ENCODE results near the gene GAB2. TPM values are rescaled to one million over a fixed set of nuclear protein-coding genes. Genes with fewer than 3 reads are reported as not detected.

The GAB2 gene
- total RNA-seq, 2 donors from 2014 or later = 2.8 to 5.0 TPM

DNA sequence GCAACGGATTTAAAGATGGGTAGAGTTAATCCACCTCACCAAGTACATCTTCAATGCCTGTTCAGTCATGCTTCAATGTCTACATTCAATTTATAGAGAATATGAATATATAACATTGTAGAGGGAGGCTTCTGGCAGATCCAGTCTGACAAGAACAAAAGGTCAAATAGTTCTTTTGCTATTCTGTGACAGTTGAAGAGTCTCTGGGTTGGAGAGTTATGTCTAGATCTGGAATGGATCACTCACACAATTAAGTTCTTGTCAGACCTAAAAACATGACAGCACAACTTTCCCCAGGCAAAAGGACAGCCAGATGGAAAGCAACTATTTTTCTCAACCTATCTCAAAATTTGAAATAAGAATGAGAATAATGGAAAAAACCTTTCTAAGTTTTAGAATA is 15.3 kb upstream of the GAB2 start:
- no peak for ATAC-seq
- no peaks in the 10 kb centered on the region for H3K36me3 Mint-ChIP-seq
- H3K27ac Mint-ChIP-seq = no peak overlapping the region
- DNase-seq (ENCODE audit: low spot score in 2 of 2) = no peak
- no peaks in the 10 kb centered on the region for H3K9me3 Mint-ChIP-seq

DNA sequence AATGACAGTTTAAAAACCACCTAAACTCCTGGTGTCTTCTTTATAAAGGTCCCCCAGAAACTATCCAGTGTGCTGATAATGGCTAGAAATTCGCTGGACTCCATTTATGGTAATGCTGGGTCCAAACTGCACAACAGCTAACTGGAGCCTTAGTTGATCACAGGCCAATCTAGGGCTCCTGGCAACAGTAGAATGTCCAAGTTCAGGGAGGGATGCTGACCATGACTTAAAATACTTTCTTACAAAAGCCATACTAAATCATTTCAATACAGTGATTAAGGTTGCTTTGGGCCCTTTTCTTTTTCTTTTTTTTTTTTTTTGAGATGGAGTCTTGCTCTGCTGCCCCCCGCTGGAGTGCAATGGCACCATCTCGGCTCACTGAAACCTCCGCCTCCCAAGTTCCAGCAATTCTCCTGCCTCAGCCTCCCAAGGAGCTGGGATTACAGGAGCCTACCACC is 14.5 kb upstream of the GAB2 start:
- no peak for ATAC-seq
- no peak for DNase-seq (ENCODE audit: low spot score in 2 of 2)
- H3K36me3 Mint-ChIP-seq = no peaks in the 10 kb centered on the region
- no peaks in the 10 kb centered on the region for H3K9me3 Mint-ChIP-seq
- no peak overlapping the region for H3K27ac Mint-ChIP-seq

DNA sequence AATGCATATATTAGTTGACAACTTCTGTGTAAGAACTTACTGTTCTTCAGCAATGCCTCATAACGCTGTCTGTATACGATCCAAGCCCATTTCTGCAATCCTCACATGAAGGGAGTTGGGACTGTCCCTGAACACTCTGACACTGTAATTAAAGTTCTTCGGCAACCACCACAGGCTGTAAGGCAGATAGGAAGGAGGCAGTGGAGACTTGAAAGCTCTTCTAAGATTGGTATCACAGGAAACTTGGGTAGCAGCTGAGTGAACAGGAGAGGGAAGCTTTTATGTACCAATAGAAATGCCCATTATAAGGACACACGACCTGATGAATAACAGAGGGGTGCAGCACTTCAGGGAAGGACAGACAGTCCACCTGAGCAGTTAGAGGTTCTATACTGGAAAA is 12.0 kb upstream of the GAB2 start:
- H3K27ac Mint-ChIP-seq = no peak overlapping the region
- peak; percentile 18 to 60 for ATAC-seq
- H3K9me3 Mint-ChIP-seq = no peaks in the 10 kb centered on the region
- no peak for DNase-seq (ENCODE audit: low spot score in 2 of 2)
- H3K36me3 Mint-ChIP-seq = no peaks in the 10 kb centered on the region

DNA sequence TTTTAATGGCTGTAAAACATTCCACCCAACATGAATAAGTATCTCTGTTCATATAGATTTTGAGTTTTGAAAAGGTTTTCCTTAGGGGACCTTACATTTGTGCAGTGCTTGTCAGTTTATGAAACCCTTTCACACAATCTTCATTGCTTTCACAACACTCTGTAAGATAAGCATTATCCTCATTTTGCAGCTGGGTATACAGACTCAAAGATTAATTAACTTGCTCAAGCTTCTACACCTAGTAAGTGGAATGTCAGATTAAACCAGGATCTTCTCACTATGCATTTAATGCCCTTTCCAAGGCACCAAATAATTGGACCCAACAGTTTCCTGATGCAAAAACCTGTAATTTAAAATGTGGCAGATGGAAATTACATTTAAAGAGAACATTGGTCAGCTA is 11.6 kb upstream of the GAB2 start:
- Mint-ChIP-seq H3K9me3 (no peaks in the 10 kb centered on the region), H3K27ac (no peak overlapping the region), H3K36me3 (no peaks in the 10 kb centered on the region)
- DNase-seq (ENCODE audit: low spot score in 2 of 2) (no peak), ATAC-seq (no peak)

DNA sequence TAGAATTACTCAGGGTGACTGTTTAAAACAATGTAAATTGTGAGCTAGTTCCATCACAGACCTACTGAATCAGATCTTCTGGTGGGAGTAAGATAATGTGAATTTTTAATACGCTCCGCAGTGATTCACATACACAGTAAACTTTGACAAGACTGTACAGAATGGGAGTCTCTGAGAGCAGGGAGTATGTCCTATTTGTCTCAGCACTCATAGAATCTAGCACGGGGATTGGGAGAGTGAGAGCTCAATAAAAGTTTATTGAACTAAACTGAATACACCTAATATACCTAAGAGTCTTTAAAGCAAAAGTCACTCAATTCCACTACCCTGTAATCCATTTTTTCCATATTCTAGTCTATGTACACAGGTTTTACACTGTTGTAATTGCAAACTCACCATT is 11.2 kb upstream of the GAB2 start:
- Mint-ChIP-seq H3K27ac (no peak overlapping the region), H3K36me3 (no peaks in the 10 kb centered on the region), H3K9me3 (no peaks in the 10 kb centered on the region)
- DNase-seq (ENCODE audit: low spot score in 2 of 2) = no peak
- ATAC-seq = no peak

DNA sequence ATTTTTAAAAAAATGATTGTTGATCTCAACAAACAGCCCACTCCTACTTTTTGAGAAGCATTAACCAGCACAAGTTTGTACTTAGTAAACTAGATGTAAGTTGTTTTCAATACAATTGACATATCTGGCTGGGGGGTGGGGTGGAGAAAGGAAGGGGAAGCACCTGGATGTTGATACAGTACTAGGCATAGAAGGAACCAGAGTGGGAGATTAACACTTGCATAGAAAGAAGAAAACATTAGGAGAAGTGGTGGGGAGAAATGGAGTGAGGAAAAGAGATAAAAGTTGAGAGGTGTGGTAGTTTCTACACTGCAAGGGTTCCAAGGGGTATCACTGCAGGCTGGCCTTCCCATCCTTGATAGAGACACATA is 10.6 kb upstream of the GAB2 start:
- no peaks in the 10 kb centered on the region for H3K36me3 Mint-ChIP-seq
- H3K27ac Mint-ChIP-seq = no peak overlapping the region
- no peak for ATAC-seq
- no peaks in the 10 kb centered on the region for H3K9me3 Mint-ChIP-seq
- no peak for DNase-seq (ENCODE audit: low spot score in 2 of 2)

DNA sequence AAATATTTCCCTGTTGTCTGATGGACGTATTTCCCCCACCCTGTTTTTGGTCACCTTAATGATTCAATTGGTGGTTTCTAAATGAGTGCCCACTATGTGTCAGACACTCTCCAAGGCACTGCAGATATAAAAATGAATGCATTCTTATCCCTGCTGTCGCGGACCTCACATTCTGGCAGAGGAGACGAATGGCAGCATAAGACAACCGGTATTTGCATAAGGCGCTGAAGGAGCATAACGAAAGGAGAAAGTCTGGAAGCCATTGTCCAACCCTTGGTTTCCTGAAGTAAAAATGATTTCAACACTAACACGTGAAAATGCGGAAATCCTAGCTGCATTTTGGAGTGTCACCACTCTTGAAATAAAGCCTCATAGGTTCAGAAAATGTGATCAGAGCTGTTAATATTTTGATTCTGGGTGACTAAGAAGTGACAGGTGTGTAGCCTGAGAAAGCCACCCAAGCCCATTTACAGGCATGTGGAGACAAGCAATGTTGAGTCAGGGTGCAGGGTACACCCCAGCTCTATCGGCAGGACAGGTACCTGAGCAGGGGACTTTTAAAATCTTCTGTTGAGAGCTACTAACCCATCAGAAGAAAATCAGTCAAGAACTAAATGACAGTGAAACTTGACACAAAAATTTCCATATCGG is 10.1 kb upstream of the GAB2 start:
- no peak for DNase-seq (ENCODE audit: low spot score in 2 of 2)
- Mint-ChIP-seq H3K9me3 (no peaks in the 10 kb centered on the region), H3K27ac (no peak overlapping the region), H3K36me3 (no peaks in the 10 kb centered on the region)
- peak; percentile 77 to 81 for ATAC-seq

DNA sequence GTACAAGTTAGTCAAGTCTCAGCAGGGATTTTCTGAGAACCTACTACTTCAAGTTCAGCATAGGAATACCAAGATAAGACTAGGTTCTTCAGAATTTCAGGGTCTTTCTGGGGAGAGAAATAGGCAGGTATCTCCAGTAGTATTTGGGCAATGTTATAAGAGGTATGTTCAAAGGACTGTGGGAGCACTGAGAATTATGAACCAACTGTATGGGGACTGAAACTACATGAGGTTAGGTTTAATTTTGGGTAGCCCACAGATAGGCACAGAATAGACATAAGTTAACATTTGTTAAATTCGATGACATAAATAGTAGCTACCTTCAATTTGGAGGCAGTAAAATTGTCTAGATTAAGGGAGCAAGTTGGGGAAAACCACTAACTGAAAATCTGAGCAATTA is 9.2 kb upstream of the GAB2 start:
- Mint-ChIP-seq H3K36me3 (no peaks in the 10 kb centered on the region), H3K9me3 (no peaks in the 10 kb centered on the region), H3K27ac (no peak overlapping the region)
- ATAC-seq (no peak), DNase-seq (ENCODE audit: low spot score in 2 of 2) (no peak)

DNA sequence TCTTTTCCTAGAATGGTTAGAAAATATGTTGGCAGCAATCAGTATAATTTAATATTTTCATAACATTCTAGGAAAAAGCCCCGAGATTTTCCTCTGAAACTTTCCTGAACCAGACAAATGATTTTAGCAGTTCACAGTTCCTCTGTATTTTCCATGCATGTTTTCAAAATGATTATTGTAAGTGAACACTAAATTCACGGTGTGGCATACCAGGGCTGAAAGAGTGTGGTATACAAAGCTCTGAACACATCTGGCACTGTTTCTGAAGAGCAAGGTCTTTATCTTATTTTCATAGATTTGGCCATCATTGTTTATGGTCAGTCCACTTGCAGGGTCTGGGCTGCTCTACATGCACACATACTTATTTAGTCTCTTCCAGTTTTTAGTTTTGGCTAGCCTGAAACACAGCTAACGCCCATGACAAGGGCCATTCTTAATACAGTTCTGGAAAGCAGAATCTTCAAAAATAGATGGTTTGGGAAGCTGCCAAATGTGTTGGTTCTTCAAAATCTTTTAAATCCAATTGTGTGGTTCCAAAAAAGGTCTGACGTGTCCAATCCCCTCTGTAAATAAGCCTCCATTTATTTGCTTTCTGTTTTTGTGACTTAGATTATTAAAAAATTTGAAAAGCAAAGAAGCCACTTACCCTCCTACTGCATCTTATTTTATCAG is 7.9 kb upstream of the GAB2 start:
- ATAC-seq = no peak

DNA sequence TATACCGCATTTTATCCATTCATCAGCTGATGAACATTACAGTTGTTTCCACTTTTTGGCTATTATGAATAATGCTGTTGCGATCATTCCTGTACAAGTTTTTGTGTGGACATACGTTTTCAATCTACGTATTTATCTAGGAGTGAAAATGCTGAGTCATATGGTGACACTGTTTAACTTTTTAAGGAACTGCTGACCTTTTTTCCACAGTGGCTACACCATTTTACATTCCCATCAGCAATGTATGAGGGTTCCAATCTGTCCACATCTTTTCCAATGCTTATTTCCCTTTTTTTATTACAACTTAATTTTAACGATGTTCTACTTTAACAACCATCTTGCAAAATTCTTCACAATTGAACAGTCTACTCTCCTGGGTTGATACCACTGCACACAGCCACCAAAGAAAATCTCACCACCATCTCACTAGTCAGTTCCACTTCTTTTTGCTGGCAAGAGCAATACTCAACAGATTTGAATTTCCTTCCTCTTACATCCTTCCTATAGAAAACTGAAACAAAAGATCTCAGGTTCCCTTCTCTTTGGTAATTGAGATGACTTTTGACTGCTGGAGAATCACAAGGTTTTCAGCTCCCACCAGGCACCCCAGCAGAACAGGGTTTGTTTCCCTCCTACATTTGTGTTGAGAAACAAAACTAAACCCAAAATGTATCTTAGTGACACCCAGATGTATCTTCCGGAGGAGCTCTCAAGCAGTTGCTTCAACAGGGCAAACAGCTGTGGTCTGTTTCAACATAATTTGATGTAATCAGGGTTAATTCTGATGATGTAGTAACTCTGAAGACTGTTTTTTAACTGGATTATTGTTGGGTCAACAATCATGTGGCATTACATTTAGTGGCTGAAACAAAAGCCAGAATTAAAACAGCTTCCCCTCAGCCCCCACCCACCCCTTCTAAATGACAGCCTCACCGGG is 7.0 kb upstream of the GAB2 start:
- Mint-ChIP-seq H3K36me3 (no peaks in the 10 kb centered on the region), H3K9me3 (no peaks in the 10 kb centered on the region), H3K27ac (no peak overlapping the region)
- ATAC-seq (no peak), DNase-seq (ENCODE audit: low spot score in 2 of 2) (no peak)

More for the DNA sequence above, 7.9 kb upstream of the GAB2 start:
- Mint-ChIP-seq H3K27ac (no peak overlapping the region), H3K36me3 (no peaks in the 10 kb centered on the region), H3K9me3 (no peaks in the 10 kb centered on the region)
- DNase-seq (ENCODE audit: low spot score in 2 of 2) = no peak

DNA sequence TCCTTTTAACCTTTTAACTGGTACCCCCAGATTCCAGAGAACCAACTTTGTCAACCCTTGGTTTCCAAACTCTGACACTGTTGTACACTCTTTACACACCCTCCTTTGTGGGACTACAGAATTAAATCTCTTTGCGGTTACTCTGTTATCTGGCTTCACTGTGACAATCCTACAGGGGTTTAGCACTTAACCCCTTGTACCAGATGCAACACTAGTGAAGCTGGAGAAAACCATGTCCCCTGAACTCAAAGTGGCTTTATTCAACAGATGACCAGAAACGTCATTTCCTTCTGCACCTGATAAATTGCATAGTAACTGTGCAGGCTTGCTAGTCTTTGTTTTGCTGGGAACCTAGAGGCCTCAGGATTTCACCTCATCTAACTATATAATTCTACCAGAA is 5.6 kb upstream of the GAB2 start:
- Mint-ChIP-seq H3K9me3 (no peaks in the 10 kb centered on the region), H3K27ac (no peak overlapping the region), H3K36me3 (no peaks in the 10 kb centered on the region)
- no peak for DNase-seq (ENCODE audit: low spot score in 2 of 2)
- ATAC-seq = no peak

DNA sequence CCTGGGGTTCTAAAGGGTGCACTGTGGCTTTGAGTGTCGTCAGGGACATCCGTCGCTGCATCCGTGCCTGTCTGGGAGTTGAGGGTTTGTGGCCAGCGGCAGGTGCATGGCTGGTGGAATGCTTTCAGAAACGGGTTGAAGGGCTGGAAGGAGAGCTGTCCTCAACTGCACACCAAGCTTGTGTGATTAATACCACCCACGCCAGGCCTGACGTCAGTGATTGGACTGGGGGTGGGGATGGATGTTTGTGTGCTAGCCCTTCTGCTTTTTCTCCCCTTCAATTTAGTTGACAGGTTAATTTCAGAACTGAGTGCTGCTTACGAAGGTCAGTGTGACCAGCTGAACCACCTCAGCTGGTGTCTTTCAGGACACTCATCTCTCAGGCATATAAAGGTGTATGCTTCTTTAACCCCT is 3.2 kb upstream of the GAB2 start:
- H3K27ac Mint-ChIP-seq = no peak overlapping the region
- H3K36me3 Mint-ChIP-seq = no peaks in the 10 kb centered on the region
- DNase-seq (ENCODE audit: low spot score in 2 of 2) (peak in 1 of 2 donors; percentile 12), ATAC-seq (peak in 1 of 2 donors; percentile 6)
- H3K9me3 Mint-ChIP-seq = no peaks in the 10 kb centered on the region

DNA sequence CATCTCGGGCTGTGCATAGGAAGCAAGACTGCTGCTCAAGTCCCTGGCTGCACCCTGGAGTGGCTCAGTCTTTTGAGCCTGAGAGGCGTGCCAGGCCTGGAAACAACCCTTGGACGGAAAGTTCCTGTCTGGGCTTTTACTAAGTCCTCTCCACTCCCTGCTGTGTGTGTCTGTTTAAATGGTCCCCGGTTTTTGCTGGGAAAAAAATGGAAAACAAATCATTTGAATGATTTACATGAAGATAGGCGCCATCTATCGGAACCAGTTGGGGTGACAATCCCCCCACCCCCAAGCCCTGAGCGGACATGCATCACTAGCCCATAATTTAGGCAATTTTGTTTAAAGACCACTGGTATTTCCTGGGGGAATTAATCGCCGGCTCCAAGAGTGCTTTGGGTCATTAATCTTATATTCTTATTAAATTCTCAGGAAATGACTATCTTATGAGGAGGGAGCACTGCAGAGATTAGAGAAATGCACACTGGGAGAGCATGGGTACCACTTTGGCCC is 2.7 kb upstream of the GAB2 start:
- Mint-ChIP-seq H3K36me3 (no peaks in the 10 kb centered on the region), H3K9me3 (no peaks in the 10 kb centered on the region), H3K27ac (no peak overlapping the region)
- peak in 1 of 2 donors; percentile 58 for DNase-seq (ENCODE audit: low spot score in 2 of 2)
- no peak for ATAC-seq

DNA sequence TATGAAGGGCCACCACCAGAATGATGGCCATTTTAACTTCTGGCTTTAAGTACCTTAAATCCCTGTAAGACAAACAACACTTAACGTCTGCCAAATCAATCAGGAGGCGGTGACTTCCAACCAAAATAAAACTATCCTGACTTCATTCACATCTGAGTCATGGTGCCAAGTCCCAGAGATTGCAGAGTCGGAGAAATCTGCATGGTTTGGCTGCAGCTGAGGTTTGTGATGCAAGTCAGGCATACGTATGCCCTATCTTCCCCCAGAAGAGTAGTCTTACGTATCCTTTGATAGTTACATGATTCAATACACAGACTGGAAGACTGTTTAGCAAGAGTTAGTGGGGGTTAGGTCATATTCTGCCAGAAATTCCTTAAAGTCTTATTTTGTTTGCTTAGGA is 1.7 kb upstream of the GAB2 start:
- Mint-ChIP-seq H3K9me3 (no peaks in the 10 kb centered on the region), H3K27ac (no peak overlapping the region), H3K36me3 (no peaks in the 10 kb centered on the region)
- no peak for ATAC-seq
- no peak for DNase-seq (ENCODE audit: low spot score in 2 of 2)

DNA sequence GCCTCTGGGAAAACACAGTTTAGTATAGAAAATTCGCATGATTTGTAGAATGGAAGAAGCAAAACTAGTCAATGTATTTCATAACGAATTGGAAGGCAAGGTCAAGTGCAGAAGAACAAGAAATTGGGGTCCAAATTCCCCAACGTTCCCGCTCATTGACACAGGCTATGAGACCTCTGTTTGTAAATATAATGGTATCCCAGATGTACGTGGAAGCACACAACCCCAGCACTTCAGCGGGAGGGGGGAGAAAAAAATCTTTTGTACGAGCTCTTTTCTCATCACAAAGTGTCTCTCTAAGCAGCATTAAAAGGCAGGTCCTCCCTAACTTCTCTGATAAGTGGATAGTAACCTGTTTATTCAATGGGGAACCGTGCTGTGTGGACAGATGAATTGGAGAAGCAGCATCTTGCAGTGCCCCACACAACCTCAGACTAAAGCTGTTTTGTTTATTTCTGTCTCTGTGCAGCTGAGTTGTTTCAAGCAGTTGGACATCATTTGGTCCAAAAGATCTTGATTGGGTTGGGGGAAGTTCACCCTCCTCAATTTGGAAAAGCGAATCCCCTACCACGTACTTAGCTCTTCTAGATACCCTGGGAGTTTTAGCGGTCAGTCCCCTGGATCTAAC is 1.1 kb upstream of the GAB2 start:
- DNase-seq (ENCODE audit: low spot score in 2 of 2) = no peak
- Mint-ChIP-seq H3K27ac (no peak overlapping the region), H3K36me3 (no peaks in the 10 kb centered on the region), H3K9me3 (no peaks in the 10 kb centered on the region)
- ATAC-seq = no peak

DNA sequence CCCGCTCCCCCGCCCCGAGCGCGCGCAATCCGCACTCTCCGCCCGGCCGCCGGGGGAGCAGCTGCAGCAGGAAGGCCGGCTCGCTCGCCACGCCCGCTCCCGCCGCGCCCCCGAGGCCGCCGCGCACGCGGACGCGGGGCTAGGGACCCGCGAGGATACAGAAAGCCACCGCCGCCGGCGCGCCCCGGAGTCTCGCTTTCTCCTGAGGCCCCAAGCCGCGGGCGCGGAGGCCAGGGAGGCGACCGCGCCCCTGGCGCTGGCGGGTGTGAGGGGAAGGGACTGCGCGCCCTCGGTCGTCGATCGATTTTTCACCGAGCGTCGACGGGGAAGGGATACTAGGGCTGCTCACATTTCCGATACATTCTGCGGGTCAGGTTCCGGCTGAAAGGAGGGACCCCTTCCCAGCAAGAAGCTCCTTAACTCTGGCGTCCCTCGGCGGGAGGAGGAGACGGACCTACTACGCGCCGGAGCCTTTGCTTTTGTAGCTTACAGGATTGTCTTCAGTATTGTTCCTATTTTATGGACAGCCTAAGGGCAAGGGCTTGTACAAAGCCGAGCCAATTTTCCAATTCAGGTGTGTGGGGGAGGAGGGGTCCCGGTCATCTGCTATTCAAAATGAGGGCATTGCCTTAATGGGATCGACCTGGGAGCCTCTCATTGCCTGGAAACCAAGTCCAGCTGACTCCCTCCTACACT is 416 bp upstream of the GAB2 start:
- no peak overlapping the region for H3K27ac Mint-ChIP-seq
- DNase-seq (ENCODE audit: low spot score in 2 of 2) = peak; percentile 73 to 81
- peak; percentile 81 to 82 for ATAC-seq
- H3K9me3 Mint-ChIP-seq = no peaks in the 10 kb centered on the region
- no peaks in the 10 kb centered on the region for H3K36me3 Mint-ChIP-seq
